Measurements from ENCODE around the gene LIMA1.
"Not testable (repeated sequence)": the region's sequence is repeated elsewhere in the genome, so short reads cannot be mapped to it uniquely, and the experiment has no call there.

The LIMA1 gene

GRCh38 chr12:50185301-50185895 is 97.9 kb downstream of the LIMA1 start:
- FAIRE-seq = no peak

GRCh38 chr12:50184261-50184660 is 99.1 kb downstream of the LIMA1 start:
- no peak for FAIRE-seq

GRCh38 chr12:50182461-50182860 is 100.9 kb downstream of the LIMA1 start:
- no peak for FAIRE-seq

GRCh38 chr12:50181691-50182090 is 101.6 kb downstream of the LIMA1 start:
- FAIRE-seq = no peak

GRCh38 chr12:50175716-50176026 is 107.6 kb downstream of the LIMA1 start:
- FAIRE-seq = no peak

GRCh38 chr12:50174971-50175715 is 108.2 kb downstream of the LIMA1 start:
- no peak for FAIRE-seq

- FAIRE-seq = no peak
Observed at GRCh38 chr12:50167049-50167828, 116.1 kb downstream of the LIMA1 start, which contains the start of gene CERS5. Gene CERS5, minus strand, starts transcription at chr12:50167369. Its CDS starts 72 bp downstream, at chr12:50167297.

GRCh38 chr12:50166799-50167048 is 116.6 kb downstream of the LIMA1 start:
- FAIRE-seq = no peak

GRCh38 chr12:50164963-50165362 is 118.4 kb downstream of the LIMA1 start:
- no peak for FAIRE-seq

GRCh38 chr12:50162230-50162629 is 121.1 kb downstream of the LIMA1 start:
- no peak for FAIRE-seq

GRCh38 chr12:50160643-50161042 is 122.7 kb downstream of the LIMA1 start:
- no peak for FAIRE-seq

GRCh38 chr12:50157259-50157658 is 126.1 kb downstream of the LIMA1 start:
- no peak for FAIRE-seq

- FAIRE-seq = no peak
Observed at GRCh38 chr12:50156641-50157040, 126.7 kb downstream of the LIMA1 start.

GRCh38 chr12:50154947-50155346 is 128.4 kb downstream of the LIMA1 start:
- not testable (repeated sequence) for FAIRE-seq

- no peak for FAIRE-seq
Observed at GRCh38 chr12:50151047-50151687, 132.2 kb downstream of the LIMA1 start.

GRCh38 chr12:50149311-50149710 is 134.0 kb downstream of the LIMA1 start:
- FAIRE-seq = no peak

GRCh38 chr12:50148011-50148410 is 135.3 kb downstream of the LIMA1 start:
- not testable (repeated sequence) for FAIRE-seq

- no peak for FAIRE-seq
Observed at GRCh38 chr12:50147281-50147680, 136.0 kb downstream of the LIMA1 start.

- no peak for FAIRE-seq
Observed at GRCh38 chr12:50145439-50145838, 137.9 kb downstream of the LIMA1 start.

GRCh38 chr12:50142993-50143392 is 140.3 kb downstream of the LIMA1 start:
- FAIRE-seq = no peak

GRCh38 chr12:50132505-50133135 is 150.7 kb downstream of the LIMA1 start:
- no peak for FAIRE-seq

- FAIRE-seq = no peak
Observed at GRCh38 chr12:50129290-50129689, 154.0 kb downstream of the LIMA1 start.

- no peak for FAIRE-seq
Observed at GRCh38 chr12:50127546-50127945, 155.8 kb downstream of the LIMA1 start.
